Renal pelvis (tissue), 4 donors: Measurements from ENCODE around the gene TTR. TPM values are rescaled to one million over a fixed set of nuclear protein-coding genes. Genes with fewer than 3 reads are reported as not detected.

Source experiments
- DNase-seq: peaks from one replicate; pipeline ENCODE4 v3.0.0-alpha.2; 2013
- polyA plus RNA-seq, 3 donors: library from polyadenylated mRNA; unstranded; fragments of 120-200 nt; gene quantifications; one replicate each; pipeline ENCODE4 v1.2.1, GENCODE V29; 2013; ENCODE audit not compliant: insufficient read length in 3 of 3

TTR gene
- polyA plus RNA-seq, 3 donors = 0.16 to 0.43 (median 0.34) TPM

DNA sequence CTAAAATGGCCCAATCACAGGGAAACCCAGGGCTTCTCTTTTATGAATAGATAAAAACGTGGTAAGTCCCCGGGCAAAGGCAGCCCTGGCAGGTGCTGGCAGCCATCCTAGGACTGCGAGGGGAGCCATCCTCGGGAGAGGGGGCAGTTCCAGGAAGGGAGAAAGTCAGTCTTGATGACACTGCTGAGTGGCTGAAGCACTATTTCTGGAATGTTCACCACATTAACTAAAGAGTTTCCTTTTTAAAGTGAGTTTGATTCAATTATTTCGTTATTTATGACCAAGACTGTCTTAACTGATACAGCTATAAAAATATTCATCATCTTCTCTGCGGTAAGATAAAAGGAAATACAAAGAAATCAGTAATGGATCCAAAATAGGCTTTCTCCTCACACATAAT lies 20.4 kb downstream of the TTR start:
- no peak for DNase-seq

DNA sequence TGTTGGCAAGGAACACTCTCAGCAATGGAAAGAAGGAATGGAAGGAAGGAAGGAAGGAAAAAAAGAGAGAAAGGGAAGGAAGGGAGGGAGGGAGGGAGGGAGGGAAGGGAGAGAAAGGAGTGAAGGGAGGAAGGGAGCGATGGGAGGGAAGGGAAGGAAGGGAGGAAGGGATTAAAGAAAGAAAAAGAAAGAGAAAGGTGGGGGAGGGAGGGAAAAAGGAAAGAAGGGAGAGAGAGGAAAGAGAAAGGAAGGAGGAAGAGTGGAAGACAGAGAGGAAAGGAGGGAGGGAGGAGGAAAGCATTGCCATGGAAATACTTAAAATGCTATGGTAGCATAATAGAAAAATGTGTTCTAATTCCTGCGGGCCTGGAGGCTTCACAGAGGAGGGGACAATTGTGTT lies 22.4 kb downstream of the TTR start:
- DNase-seq = no peak

DNA sequence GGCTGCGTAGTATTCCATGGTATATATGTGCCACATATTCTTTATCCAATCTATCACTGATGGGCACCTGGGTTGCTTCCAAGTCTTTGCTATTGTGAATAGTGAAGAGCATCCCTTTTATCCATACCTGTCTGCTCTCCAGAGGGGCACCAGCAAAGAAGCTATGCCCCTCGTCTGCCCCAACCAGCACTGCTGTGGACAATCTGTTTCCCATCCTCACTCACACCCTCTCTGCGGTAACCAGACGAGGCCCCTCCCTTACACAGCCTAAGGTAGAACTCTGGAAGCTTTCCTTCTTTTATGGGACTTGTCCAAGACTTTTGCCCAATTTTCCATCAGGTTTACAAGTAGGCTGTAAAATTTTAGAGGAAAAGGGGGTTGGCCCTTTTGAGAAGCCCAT lies 24.9 kb downstream of the TTR start:
- no peak for DNase-seq

DNA sequence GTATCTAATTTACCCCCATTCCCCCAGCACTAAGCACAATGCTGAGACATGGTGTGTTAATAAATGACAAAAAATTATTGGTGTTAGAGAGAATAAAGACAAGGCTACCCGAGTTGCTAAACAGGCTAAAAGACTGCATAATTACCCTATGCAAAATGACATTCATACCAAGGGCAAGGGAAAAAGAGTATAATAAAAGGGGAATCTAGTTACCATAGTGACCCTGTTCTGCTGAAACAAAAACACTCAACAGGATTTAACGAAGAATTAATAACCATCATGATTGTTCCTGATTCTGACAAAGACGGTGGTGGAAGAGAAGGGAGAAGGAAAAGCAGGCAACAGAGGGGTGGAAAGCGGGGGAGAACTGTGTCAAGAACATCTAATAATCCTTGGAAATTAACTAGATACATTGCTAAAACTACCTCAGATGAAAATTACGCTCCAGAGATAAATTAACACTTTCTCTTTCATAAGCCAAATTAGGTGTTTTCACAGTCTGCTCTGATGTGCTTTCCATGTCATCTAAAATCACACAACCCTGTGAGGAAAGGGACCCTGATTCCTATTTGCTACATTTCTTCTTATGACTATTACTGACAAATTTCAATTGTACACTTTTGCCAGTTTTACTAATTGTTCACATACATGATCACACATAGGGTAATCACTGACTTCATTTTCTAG lies 25.5 kb downstream of the TTR start:
- no peak for DNase-seq

DNA sequence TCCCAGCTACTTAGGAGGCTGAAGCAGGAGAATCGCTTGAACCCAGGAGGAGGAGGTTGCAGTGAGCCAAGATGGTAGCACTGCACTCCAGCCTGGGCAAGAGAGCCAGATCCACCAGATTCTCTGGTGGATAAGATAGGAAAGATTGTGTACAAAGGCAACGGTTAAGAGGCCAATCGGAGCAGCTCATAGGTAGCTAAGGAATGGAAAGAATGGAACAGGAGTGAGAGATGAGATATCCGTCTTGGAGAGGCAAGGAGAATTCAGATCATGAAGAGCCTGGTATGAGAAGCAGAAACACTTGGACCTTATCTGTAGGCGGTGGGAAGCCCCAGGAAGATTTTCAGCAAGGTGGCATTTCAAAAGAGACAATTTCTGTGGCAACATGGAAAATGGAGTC lies 27.1 kb downstream of the TTR start:
- DNase-seq = no peak

DNA sequence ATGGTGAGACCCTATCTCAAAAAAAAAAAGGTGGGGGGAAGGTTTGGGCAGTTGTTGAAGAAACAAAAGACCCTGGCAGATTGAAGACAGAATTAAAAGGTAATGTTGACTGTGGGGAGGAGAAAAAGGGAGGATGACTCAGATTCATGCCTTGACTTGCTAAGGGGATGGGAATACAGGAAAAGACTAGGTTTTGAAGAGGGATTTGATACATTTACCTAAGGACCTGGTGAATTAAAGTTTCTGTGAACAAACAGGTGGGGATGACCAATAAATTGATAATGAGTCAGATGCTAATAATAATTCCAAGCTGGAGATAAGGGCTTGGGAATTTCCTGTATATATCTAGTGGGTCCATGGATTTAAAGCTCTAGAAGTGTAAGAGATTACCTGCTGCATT lies 27.6 kb downstream of the TTR start:
- DNase-seq = no peak

DNA sequence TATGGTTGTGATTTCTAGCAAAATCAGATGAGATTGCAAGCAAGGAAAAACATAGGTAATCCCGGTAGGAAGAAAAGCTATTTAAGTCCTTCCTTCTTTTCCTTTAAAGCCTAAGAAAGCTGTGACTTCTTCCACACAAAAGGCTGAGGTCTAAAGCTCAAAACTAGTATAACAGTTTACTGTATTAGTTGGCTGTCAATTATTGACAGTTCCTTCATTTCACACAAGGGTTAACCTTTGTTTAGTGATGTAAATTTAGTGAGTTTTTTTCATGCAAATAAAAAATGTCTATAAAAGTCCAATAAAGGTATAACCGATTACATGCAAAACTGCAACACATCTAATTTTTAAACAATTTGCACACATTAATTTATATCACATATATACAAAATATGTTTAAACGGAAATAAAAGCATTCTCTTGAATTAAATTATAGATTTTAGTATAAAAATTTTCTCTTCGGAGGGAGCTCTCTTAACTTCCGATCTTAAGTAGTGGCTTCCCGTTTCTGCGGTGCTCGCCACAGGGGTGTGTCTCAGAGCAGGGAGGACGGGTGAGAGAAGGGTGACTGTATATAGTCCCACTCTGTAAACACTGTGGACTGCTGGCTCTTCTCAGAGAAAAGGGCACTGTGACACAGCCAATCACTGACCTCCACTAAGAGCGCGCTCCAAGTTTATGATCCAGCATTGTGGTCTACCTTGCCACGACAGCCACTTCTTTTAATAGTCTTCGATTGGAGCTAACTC lies 33.4 kb downstream of the TTR start:
- DNase-seq = no peak

DNA sequence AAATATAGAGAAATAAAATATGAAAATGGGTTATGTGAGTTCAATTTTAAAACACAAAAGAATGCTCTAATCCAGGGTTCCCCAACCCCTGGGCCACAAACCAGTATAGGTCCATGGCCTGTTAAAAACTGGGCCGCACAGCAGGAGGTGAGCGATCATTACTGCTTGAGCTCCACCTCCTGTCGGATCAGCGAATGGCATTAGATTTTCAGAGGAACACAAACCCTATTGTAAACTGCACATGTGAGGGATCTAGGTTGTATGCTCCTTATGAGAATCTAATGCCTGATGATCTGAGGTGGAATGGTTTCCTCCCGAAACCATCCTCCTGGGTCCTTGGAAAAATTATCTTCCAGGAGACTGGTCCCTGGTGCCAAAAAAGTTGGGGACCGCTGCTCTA lies 34.7 kb downstream of the TTR start:
- DNase-seq = no peak

DNA sequence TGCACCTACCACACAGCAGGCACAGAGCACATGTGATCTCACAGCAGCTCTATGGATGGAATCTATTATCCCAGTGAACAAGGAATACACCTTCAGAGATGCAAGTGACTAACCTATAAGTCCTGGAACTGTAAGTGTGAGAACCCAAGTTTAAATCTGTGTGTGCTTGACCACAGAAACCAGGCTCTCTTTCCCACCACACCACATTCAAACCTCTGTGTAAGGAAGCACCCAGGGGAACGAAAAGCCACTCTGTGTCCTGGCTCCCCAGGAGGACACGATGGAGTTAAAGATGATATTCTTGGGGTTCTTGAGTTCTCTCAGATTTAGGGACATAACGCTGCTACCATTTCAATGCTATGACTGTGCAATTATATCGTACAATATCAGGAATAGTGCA lies 38.9 kb downstream of the TTR start:
- DNase-seq = no peak

DNA sequence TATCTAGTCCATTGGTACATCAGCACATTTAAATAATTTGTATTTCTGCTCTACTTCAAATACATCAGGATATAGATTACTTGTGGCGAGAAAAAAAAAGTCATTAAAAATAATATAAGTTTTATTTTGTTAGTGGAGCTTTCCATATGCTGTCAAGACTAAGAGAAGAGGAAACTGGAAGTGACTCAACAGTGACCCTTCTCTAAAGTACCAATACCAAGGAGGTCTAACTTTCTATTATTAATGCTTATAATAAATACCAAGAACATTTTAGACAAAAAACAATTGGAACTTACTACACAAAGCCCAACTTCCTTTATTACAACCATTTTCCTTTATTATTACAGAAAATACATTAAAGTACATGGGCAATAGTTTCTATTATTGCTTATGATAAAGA lies 39.8 kb downstream of the TTR start:
- DNase-seq = no peak

DNA sequence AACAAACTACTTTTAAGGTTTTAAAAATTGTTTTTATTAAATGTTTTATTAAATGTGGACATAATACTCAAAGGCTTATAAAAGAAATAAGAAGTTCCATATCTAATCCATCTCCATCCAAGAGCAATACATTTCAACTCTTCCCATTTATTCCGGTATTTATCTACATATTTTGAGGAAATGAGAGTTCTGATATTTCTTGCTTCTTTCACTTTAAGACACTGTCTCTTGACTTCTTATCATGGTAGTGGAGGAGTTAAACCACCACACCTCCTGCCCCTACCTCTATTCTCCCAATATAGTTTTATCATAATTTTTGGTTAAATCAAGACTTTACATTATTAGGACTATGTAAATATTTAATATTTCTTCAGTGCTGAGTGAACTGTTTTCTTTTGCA lies 40.7 kb downstream of the TTR start:
- no peak for DNase-seq

DNA sequence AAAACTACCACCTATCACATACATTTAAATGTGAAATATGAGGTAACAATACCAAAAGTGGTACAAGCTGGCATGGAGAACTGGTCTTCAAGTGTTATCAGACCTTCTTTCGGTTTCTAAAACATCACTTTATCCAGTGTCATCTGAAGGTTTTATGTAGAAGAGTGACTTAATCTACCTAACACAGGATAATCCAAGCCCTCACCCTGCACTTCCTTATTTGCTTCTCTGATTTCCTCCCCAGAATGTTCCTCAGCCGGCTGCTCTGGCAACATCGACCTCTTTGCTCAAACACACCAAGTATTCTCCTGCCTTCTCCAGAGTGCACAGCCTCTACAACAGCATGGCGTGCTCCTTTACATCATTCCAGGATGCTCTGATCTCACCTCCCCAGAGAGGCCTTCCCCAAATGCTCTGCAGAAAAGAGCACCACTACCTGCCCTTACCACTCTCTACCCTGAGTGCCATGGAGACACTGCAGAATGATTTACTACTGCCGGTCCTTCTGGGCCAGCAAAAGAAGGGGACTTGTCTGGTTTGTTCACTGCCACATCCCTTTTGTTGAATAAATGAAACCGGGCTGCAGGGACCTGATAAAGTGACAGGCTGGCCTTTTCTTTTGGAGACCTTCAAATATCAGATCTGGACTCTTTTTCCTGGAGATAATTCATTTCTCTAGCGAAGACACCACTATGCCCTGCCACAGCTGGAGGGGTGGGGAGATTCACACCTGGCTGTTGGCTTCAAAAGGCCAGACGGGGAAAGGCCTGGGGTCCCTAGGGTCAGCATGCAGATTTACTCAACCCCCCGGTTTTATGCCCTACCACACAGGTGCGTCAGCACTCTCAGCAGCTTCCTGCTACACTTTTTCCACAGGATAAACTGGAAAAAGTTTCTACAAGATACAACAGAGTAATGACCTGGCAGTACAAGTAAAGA lies 42.0 kb downstream of the TTR start:
- DNase-seq = no peak

DNA sequence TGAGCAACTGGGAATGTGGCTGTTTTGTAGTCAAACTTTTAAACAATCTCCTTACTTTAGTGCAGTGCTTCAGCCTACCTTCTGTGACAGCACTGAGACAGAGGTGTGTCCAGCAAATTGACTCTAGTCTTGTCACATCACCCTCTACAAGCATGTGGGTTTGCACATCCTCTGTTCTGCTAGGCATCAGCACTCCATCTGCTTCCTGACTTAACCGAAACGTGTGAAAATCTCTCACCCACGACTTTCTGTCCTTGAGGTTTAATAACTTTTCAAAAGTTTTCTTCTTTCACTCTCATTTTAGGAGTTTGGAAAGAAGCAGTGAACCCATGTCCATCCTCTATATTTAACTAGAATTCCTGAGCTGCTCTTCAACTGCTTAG lies 42.6 kb downstream of the TTR start:
- no peak for DNase-seq

DNA sequence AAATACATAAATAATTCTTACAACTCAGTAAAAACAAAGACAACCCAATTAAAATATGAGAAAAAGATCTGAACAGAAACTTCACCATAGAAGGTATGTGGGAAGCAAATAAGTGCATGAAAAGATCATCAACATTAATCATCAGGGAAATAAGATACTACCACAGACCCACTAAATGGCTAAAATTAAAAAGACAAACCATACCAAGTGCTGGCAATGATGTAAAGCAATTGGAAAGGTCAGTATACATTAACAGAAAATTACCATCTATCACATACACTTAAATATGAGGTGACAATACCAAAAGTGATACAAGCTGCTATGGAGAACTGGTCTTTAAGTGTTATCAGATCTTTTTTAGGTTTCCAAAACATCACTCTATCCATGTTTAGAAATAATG lies 44.7 kb downstream of the TTR start:
- no peak for DNase-seq

DNA sequence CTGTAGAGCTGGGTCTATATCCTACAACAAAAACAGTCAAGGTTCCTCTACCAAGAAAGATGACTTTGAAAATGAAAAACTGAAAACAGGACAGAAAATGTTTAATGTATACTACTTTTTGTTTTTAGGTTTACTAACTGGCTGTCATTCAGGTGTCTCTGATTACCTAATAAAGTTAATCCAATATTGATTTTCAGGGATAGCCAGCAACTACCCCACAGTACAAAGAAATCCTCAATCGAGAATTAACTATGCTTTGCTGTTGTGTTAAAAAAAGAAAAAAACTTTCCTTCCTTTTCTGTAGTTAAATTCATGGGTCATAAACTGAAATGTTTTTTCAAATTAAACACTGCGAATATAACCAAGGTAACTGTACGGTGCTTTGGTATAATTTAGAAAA lies 45.8 kb downstream of the TTR start:
- DNase-seq = no peak

DNA sequence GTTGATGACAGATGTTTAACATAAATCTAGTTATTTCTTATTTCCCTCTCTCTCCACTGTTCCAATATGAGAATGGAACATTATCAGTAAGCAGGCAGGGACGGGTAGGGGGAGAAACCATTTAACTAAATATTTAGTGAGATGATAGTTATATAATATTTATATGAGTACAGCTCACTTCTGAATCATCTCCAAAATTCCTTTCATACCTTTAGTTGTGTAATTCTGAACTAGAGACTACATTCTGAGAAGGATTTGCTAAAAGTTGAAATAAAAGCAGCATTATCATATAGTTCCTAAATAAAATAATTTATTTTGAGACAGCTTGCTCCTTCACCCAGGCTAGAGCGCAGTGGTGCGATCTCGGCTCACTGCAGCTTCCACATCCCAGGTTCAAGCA lies 51.3 kb downstream of the TTR start:
- DNase-seq = no peak

DNA sequence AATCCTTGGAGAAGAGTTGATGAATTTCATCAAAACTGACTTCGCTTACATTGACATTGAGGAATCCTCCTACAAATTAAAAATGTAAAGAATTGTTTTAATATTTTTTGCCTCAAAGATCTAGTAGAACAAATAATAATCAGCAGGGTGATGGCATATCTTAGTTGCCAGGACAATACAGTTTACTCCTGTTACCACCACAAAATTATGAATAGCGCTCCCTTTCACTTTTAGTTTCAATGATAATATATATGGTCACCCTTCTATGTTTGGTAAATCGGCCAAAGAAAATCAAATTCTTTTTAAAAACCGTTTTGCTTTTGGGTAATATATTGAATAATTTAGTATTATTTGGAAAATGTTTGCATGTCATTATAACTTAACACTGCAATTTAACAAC lies 53.7 kb downstream of the TTR start:
- no peak for DNase-seq

DNA sequence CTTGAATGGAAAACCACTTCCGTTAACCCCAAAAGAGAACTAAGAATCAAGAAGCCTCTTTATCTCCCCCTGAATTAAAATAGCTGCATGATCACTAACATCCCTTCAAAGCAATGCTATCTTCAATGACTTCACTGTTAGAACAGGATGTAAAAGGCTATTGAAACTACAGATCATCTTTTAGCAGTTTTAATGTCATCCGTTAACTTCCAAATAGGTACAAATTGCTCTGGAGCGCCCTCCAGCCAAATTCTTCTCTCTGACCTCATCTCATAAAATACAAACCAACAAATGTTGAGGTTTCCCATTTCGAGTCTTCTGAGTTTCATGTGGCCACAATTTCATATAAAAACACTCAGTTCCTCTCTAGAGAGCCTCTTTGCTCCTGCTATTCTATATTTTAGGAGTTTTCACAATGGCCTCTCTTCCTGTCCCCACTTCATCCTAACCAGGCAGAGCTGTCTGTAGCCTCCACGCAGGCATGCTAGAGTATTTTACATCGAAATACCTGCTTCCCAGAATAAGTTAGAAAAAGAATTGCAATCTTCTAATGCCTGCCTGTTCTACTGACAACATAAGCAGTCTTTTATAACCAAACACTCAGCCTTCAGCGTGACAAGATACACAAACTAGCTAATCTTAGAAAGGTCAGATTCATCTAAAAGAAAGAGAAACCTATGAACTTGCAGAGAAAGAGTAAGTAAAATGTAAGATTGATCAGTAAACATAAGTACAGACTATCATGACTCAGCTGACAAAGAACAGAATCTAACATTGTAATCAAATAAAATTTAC lies 54.9 kb downstream of the TTR start:
- DNase-seq = no peak

DNA sequence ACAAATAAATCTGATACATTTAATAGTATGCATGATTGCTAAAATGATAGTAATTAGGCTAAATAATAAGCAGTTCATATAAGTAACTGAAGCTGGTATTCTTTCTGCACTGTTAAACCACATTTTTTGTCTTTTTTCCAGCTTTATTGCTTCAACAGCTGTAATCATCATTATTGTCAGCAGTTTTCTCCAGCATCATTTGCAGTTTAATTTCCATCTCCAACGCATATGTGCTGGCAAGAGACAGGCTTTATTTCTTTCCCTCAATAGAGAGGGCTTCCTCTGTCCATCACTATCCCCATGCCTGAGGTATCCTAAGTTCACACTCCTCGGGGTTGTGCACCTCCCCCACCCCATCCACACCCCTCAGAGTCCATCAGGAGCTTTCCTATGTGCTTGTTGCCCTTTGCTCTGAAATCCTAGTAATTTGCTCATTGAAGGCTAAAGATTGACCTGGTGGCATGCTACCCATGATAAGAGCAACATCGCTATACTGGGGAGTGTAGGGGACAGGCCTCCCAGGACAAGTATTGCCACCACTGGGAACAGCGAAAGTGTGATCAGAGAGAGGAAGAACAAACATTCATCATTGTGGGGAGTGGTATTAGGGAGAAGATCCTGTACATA lies 55.6 kb downstream of the TTR start:
- DNase-seq = no peak
